8988T (cell line): ENCODE results near the gene PIK3R3.

Experiments used
- DNase-seq: peaks from one replicate; pipeline ENCODE4 v3.0.0; 2011

Gene PIK3R3

DNA sequence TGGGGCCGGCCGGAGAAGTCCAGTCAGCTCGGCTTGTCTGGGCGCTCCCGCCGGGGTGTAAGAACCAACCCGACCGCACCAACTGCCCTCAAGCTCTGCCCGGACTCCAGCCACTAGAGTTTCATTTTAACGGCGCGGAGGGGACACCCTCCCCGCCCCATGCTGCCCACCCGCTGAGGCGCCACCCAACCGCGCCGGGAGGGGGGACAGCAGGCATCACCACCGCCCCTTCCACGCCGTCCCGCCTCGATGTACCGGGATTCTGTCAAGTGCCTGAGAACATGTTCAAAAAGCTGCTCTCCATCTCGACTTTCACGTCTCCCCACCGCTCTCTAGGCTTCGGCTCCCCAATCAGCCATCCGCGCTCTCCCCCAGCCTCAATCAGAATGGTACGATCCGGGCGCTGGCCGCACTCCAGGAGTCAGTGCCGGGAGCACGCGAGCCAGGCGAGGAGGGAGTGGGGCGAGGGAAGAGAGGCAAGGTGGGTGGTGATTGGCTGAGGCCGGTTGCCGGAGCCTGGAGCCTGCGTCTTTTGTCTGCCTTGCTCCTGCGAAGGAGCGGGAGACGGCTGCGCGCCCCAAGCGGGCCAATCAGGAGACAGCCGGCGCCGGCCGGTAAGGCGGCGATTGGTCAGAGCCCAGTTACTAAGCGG lies at the start of gene PIK3R3:
Gene PIK3R3 (minus strand): TSS at position 101 of the 652 bp plus-strand sequence. CDS start 677 bp downstream, outside the sequence.
- DNase-seq: peak; percentile 79

- no peak for DNase-seq
Measured at GRCh38 chr1:46181343-46182260, 49.2 kb upstream of the PIK3R3 start.

DNA sequence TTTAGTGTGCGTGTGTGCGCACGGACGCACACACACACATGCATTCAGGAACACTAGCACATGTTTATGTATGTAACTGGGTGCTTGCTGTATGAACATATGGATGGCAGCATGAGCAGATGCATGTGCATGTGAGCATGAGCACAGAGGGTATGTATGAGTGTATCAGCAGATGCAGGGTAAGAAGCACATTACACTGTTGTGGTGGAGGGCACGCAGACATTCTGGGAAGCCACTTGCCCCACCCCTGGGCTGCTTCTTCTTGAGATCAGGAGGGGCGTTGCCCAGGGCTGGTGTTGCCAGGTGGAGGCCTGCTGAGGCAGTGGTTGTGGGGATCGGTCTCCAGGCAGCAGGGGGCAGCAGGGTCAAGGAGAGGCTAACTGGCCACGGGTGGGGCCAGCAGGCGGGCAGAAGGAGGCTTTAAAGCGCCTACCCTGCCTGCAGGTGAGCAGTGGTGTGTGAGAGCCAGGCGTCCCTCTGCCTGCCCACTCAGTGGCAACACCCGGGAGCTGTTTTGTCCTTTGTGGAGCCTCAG lies 47.7 kb upstream of the PIK3R3 start:
- no peak for DNase-seq

DNA sequence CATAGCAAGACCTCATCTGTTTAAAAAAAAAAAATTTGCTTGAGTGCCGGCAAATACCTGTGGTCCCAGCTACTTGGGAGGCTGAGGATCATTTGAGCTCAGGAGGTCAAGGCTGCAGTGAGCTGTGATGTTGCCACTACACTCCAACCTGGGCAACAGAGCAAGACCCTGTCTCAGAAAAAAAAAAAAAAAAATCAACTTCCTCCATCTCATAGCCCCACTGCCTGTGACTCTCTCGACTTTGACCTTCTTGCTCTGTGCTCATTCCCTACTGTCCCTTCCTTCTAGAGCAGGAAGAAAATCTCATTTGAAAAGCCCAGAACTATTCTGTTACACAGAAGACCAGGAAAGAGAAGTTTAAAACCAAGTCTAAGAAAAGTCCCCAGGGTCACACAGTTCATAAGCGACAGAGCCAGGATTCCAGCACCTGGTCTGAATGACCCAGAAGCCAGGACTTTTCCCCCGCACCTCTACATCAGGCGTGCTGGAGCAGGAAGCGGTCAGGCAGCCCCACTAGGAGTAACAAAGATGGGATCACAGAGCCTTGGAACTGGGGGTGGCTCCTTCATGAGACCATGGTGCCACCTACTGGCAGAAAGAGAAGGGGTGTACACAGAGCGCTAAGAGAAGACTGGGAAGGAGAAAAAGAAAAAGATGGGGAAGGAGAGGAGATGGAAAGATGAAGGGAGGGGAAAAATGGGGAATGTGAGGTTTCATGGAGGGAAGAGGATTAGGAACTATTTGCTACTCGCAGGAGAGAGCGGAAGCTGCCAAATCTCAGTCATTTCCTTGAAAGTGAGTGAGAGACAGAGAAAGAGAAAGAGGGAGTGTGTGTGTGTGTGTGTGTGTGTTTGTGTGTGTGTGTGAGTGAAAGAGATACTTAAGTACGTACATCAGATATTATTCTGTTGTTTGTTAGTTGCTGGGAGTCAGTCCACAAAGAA lies 47.0 kb upstream of the PIK3R3 start:
- peak; percentile 61 for DNase-seq

DNA sequence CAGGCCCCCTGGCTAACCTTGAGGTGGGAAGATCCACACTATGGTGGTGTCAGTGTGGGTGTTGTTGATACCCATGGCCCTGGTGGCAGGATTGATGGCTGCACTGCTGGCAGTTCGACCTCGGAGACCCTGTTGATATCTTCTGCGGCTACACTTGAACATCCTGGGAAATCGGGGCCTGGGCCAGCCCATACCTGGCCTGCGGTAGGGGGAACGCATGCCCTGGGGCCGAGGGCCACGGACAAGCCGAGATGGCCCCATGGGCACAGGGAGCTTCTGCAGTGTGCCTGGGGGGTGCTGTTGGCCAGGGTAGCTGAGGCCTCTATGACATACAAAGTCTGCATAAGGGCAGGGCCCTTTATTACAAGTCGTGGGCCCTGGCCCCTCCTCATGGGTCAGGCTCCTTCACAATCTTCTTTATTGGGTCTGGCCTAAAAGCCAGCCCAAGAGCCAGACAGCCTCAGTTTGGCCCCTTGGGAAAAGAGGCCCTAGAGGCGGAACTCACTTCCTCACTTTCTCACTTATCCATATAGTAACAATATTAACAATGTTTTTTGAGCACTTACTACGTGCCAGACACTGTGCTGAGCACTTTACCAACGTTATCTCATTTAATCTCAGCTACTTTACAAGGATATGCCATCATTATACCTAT lies 43.9 kb upstream of the PIK3R3 start, which contains the start of gene P3R3URF:
Gene P3R3URF (minus strand): TSS at position 278 of the 655 bp plus-strand sequence. CDS start 17 bp downstream, at position 261.
- DNase-seq: no peak

GRCh38 chr1:46175243-46175642 lies 42.8 kb upstream of the PIK3R3 start:
- DNase-seq: no peak

GRCh38 chr1:46174448-46175231 lies 42.2 kb upstream of the PIK3R3 start, which contains the start of gene TSPAN1:
Gene TSPAN1 (plus strand): TSS chr1:46175087. CDS start chr1:46181108, 6,021 bp downstream.
- no peak for DNase-seq

DNA sequence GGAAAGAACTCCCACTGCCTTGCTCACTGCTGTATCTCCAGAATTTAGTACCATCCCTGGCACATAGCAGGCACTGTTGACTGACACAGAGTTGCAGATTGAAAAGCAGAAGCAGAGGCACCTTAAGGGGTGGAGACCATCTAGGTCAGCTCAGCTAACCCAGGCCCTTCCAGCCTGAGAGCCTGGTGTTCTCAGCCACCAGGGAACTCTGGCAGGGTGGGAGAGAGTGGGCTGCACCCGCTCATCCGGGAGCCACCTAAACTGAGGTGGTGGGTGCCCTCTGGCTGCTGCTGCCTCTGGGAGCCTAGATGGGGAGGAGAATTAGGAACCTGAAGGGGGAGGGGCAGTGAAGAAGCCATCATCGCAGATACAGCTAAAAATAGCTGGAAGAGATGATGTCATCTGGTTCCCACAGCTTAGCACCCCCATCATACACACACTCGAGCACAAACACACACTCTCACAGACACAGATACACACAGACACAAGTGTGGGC lies 41.0 kb upstream of the PIK3R3 start:
- no peak for DNase-seq

- DNase-seq: no peak
Measured at GRCh38 chr1:46172321-46172720, 39.9 kb upstream of the PIK3R3 start.

DNA sequence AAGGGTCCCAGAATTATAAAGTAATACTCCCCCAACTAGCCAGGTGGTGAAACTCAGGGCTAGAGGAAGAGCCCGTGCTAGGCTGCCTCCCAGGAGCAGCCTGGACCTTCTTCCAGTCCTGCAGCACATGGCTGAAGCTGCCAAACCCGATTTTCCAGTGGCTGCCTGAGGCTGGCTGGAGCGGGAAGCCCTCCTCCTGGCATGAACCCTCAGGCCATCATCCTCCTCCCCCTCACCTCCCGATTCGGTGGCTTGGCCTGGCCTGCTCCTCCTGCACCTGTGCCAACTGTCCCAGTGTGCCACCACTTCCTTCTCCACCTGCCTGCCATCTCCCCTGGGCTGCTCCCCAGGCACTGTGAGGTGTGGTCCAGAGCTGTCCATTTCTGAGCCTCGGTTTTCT lies 39.4 kb upstream of the PIK3R3 start:
- DNase-seq: no peak

GRCh38 chr1:46171351-46171750 lies 38.9 kb upstream of the PIK3R3 start:
- no peak for DNase-seq

DNA sequence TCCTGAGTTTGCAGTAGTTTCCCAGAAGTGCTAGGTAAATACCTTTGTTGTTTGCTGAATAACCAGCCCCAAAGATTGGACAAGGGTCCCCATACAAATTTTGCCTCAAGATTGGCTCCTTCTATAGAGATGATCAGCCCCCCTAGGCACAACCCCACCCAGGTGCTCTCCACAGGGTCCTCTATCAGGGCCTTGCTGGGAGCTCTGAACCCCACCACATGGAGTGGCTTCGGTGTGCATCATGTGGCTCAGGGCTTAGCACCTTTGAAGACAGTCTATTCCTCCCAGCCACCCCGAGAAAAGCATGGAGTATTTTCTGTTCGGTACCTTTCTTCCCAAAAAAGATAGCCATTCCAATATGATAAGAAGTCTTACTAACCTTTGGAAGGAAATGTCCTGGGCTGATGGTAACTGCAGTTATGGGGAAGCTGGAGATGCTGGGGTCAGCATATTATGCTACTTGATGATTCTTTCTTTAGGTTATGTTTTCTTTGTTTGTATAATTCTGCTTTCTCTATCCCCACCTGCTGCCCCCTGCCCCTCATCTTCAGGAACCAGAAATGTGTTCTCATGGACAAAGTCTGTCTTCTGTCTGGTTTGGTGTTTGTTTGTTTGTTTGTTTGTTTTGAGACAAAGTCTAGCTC lies 37.5 kb upstream of the PIK3R3 start:
- DNase-seq: no peak

GRCh38 chr1:46168477-46168876 lies 36.0 kb upstream of the PIK3R3 start:
- no peak for DNase-seq

- DNase-seq: no peak
Measured at GRCh38 chr1:46166521-46167462, 34.4 kb upstream of the PIK3R3 start.

GRCh38 chr1:46160212-46160611 lies 27.8 kb upstream of the PIK3R3 start:
- no peak for DNase-seq

- no peak for DNase-seq
Measured at GRCh38 chr1:46159516-46159915, 27.1 kb upstream of the PIK3R3 start.

- DNase-seq: no peak
Measured at GRCh38 chr1:46158312-46159281, 26.2 kb upstream of the PIK3R3 start.

DNA sequence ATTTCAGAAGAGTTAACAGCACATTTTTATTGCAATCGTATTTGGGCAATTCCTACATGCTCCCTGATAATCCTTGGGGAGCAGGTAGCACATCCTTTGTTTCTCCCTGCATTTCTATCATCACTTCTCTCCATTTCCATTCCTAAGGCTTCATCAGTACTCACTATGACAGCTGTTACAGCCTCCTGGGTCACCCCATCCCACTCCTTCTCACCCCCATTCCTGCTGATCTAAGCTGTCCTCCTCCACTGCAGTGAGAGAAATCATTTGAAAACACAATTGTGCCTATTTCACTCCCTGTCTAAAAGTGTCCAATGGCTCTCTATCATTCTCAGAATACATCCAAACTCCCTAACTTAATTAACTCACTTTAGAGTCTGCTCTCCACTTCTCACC lies 25.5 kb upstream of the PIK3R3 start:
- no peak for DNase-seq
